NCI-H524 (cell line): Measurements from ENCODE around the gene PAFAH2.
A peak's percentile ranks its signal among the peaks of the same experiment; 100 is the strongest.

Source experiments
- DNase-seq, 2 experiments: peaks; one replicate each; lab custom pipeline; 2025; lab: John Stamatoyannopoulos, UW

Gene PAFAH2

GRCh38 chr1:25997828-25998761 is at the start of gene PAFAH2:
Gene PAFAH2 (minus strand): TSS chr1:25998063. CDS start chr1:25990816, 7,247 bp downstream.
- peak; percentile 97 to 99 for DNase-seq

DNA sequence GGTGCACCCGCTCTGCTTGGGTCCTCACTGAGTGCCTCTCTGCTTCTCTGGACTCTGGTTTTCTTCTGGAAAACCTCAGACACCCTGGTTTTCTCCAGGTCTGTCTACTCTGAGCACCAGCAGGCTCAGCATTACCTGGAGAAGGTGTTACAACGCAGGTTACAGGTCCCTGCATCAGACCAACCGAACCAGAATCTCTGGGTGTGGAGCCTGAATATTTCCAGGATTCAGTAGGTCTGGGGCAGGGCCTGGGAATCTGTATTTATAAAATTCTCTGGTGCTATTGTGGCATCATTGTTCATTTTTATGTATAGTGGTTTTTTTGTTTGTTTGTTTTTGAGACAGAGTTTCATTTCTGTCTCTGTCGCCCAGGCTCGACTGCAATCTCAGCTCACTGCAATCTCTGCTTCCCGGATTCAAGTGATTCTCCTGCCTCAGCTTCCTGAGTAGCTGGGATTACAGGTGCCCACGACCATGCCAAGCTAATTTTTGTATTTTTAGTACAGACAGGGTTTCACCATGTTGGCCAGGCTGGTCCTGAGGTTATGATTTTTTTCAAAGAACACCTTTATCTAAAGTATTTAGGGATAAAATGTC is 49.5 kb upstream of the PAFAH2 start:
- no peak for DNase-seq

- DNase-seq, result no peak
These were observed 48.6 kb upstream of the PAFAH2 start for GRCh38 chr1:26046246-26047095.

GRCh38 chr1:26045722-26046245 is 47.9 kb upstream of the PAFAH2 start, which contains the start of gene SLC30A2:
Gene SLC30A2 (minus strand): TSS chr1:26046118. CDS start chr1:26045896, 222 bp downstream.
- DNase-seq, result peak in 1 of 2 experiments; percentile 22

- DNase-seq, result no peak
These were observed 47.3 kb upstream of the PAFAH2 start for GRCh38 chr1:26044971-26045721.

GRCh38 chr1:26044414-26044813 is 46.6 kb upstream of the PAFAH2 start:
- no peak for DNase-seq

GRCh38 chr1:26043765-26044164 is 45.9 kb upstream of the PAFAH2 start:
- DNase-seq, result no peak

- DNase-seq, result no peak
These were observed 44.1 kb upstream of the PAFAH2 start for GRCh38 chr1:26041978-26042377.

DNA sequence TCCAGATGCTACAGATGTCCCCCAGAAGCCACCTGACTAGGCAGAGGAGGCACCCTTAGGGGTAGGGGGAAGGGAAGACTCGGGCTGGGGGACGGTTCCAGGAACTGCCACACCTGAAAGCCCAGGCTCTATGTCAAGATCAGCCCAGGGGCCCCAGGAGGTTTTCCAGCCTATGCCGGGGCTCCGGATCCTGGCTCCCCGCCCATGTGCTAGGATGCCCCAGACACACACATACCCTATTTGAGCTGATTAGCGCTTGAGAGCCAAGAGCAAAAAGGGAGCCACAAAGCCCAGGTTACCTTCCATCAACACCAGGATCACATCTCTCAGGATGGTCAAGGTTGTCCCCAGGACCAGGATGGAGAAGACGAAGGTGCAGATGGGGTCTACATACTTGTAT is 43.5 kb upstream of the PAFAH2 start:
- DNase-seq, result no peak

DNA sequence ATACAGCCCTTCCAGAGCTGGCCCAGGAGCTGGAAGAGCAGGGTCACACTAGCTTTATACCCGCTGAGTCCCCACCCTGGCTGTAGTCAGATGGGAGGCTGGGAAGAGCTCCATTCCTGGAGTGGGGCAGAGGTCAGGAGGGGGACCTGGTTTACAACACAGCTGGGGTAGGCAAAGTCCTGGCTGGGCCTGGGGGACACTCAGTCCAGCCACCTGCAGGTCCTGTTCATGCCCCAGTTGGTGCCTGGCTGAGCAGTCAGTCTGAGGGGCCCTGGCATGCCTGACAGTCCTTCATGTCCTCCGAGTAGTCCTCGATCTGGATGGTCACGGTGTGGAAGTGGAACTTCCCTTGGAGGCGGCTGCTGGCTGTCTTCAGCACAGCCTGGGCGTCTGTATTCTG is 41.0 kb upstream of the PAFAH2 start:
- DNase-seq, result no peak

DNA sequence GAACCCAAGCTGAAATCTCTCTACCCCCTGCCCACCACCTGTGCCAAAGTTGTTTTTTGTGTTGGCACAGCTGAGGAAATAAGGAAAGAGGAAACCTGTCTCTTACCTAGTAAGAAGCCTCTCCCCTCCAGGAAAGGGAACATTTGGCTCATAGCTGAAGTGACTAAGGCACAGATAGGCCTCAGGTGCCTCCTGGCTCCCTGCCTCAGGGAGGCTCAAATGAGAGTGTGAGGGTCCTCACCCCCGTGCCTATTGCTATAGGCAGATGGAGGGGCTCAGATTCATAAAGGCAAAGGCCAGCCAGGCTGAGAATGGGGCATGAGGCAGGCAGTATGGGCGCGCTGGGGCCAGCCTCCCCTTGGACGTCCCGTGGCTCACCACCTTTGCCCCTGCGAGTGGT is 40.6 kb upstream of the PAFAH2 start:
- no peak for DNase-seq

GRCh38 chr1:26037904-26038303 is 40.0 kb upstream of the PAFAH2 start:
- no peak for DNase-seq

DNA sequence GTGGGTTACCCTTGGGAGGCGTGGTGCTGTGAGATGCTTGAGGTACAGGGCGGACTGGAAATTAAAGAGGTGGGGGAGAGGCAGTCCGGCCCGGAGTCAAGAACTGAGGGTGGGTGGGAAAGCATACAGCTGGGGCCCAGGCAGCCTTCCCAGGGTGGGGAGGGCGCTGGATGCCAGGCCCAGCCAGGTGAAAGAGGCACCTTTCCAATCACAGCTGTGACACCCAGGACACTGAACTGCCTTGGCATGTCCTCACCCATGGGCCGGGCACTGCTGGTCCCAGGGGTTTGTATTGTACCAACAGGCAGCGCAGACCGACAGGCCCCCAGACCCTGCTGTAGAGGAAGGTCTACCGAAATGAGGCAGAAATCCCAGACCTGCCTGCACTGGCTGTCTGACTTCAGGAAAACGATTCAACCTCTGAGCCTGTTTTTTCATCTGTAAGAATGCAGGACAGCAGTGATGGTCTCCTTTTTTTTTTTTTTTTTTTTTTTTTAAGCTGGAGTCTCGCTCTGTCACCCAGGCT is 39.0 kb upstream of the PAFAH2 start:
- peak in 1 of 2 experiments; percentile 23 for DNase-seq

DNA sequence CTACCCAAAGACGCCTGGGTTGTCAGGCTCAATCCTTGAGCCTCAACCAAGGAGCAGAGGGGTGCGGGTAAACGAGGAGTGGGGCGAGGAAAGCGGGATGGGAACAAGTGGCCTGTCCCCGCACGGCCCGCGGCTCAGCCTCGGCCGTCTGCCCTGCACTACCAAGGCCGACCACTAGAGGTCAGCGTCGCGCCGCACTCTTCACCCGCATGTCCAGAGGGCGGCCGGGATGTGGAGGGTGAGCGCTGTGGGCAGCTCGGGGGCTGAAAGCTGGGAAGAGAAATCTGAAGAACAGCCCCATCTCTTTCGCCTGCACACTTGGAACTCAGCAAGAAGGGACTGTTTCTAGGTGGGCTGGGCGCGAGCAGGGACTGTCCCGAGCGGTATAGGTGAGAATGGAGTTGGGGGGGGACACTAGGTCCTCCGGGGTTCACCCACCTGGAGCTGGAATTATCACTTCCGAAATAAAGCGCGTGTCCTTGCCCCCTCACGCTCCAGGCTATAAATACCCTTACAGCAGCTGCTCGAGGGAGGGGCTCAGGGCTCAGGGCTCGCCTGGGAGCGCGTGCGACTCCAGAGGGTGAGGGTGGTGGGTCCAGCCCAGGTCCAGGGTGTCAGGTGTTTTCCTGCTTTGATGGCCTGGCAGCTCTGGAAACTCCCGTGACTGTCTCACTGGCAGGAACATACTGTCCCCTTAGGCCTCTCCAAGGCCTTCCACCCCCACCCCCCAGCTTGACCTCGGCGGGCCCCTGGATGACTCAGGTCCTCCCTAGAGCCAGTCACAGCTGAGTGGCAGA is 38.3 kb upstream of the PAFAH2 start:
- DNase-seq, result peak; percentile 44 to 65

DNA sequence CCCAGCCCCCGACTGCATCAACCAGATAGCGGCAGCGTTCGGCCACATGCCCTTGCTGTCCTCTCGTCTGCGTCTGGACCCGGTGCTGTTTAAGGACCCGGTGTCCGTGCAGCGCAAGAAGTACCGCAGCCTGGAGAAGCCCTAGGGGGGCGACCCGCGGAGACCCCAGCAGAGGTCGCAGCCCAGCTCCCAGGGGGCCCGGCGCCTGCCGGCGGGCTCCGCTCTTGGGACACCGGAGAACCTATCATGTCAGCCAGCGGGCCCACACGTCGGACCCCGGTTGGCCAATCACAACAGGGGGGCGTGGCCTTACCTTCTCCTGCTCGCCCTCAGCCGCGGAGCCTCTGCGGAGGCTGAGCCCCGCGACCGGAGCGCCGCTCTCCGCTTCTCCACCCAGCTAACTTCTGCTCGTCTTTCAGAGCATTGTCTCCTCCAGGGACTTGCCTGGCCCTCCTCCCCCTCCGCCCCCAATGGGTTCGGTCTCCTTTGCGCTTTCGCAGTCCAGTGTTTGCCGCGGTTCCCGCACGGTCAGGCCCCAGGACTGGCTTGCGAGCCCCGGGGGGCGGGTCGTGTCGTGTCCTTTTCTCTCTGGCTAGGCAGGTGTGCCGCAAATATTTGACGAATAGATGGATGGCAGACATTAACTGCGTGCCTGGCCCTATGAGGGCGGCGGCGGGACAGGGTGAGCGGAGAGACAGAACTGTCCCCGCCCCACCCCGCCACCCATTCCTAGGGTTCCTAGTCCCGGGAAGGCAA is 37.5 kb upstream of the PAFAH2 start:
- DNase-seq, result peak; percentile 81 to 93

DNA sequence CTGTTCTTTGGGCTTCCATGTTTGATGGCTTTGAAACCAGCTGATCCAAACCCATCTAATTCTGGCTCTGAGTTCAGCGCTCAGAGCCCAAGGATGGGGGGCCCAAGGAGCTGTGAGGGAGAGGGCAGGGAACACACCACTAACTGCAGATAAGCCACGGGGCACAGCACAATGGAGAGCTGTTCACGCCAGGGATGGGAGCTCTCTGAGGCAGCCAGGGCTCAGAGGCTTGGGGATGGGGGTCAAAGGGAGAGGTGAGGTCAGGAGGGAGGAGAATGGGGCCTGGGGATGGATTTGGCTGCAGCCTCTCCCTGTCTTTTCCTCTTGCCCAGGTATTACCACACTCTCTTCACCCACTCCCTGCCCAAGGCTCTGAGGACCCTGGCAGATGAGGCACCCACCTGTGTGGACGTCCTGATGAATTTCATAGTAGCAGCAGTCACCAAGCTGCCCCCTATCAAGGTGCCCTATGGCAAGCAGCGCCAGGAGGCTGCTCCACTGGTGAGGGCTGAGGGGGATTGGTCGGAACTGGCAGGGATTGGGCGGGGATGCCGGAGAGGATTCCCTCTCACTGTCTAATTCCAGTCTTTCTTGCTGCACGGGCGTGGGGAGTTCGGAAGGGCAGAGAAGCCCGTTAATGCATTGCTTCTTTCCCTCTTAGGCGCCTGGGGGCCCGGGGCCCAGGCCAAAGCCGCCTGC is 36.8 kb upstream of the PAFAH2 start:
- DNase-seq, result peak in 1 of 2 experiments; percentile 37

GRCh38 chr1:26032656-26033357 is 34.9 kb upstream of the PAFAH2 start:
- DNase-seq, result no peak

- no peak for DNase-seq
These were observed 33.9 kb upstream of the PAFAH2 start for GRCh38 chr1:26031611-26032220.
